ENCODE data around the gene EFNA1. TPM values are rescaled to one million over a fixed set of nuclear protein-coding genes. Genes with fewer than 3 reads are reported as not detected.
"Not testable (repeated sequence)": the region's sequence is repeated elsewhere in the genome, so short reads cannot be mapped to it uniquely, and the experiment has no call there.

The EFNA1 gene
- total and polyA plus RNA-seq, 4 donors = 58.6 to 236 (median 179) TPM

DNA sequence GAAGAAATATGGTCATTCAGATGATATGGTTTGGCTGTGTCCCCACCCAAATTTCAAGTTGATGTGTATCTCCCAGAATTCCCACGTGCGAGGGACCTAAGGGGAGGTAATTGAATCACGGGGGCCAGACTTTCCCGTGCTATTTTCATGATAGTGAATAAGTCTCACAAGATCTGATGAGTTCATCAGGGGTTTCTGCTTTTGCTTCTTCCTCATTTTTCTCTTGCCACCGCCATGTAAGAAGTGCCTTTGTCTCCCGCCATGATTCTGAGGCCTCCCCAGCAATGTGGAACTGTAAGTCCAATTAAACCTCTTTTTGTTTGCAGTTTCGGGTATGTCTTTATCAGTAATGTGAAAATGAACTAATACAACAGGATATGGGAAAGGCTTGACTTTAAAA is 14.1 kb downstream of the EFNA1 start:
- no peaks in the 10 kb centered on the region for H3K36me3 ChIP-seq (ENCODE audit: control insufficient read depth in 4 of 4, insufficient read depth in 3 of 4, low read depth in 1 of 4, low read length in 3 of 4)
- no peak for TF ChIP-seq FOXA2 (IDR thresholded peaks at IDR 0.05)
- no peak for TF ChIP-seq EGR1 (IDR thresholded peaks at IDR 0.05; ENCODE audit: low read depth in 2 of 2)
- TF ChIP-seq, protein P1, sequence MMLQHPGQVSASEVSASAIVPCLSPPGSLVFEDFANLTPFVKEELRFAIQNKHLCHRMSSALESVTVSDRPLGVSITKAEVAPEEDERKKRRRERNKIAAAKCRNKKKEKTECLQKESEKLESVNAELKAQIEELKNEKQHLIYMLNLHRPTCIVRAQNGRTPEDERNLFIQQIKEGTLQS (IDR thresholded peaks at IDR 0.05) = no peak
- TF ChIP-seq RXRA (IDR thresholded peaks at IDR 0.05) = no peak
- H3K4me1 ChIP-seq (ENCODE audit: control insufficient read depth in 4 of 4, insufficient read depth in 4 of 4, low read length in 3 of 4) = peaks cover 0 to 21% (median 13%) of the 10 kb centered on the region in 4 donors
- no peaks in the 10 kb centered on the region for H3K9me3 ChIP-seq (ENCODE audit: control insufficient read depth in 4 of 4, low read length in 3 of 4)
- DNase-seq (ENCODE audit: low spot score) = no peak
- 86% methylated on average over 7 of the region's 7 CpGs for WGBS
- H3K9ac ChIP-seq (ENCODE audit: low read depth in 1 of 2, low read length in 2 of 2) = no peak overlapping the region
- H3K27me3 ChIP-seq (ENCODE audit: control insufficient read depth in 4 of 4, insufficient read depth in 4 of 4, low read length in 3 of 4) = no peaks in the 10 kb centered on the region
- no peak overlapping the region for H3K27ac ChIP-seq (ENCODE audit: low read depth in 1 of 2, low read length in 2 of 2)
- H3K4me3 ChIP-seq (ENCODE audit: low read depth in 1 of 3, low read length in 3 of 3) = no peak overlapping the region

DNA sequence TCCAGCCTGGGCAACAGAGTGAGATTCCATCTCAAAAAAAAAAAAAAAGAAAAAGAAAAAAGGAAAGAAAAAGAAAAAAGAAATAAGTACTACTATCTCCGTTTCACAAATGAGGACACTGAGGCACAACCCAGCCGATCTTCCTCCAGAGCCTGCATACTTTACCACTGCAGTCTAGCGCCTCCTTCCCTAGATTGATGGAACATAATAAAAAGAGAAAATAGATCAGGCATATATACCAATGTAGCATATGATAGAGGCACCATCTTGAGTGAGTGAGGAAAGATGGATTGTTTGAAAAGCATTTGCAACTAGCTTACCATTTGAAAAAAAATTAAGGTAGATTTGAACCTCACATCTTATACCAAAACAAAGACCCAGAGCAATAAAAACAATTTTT is 17.8 kb downstream of the EFNA1 start:
- no peaks in the 10 kb centered on the region for H3K27me3 ChIP-seq (ENCODE audit: control insufficient read depth in 4 of 4, insufficient read depth in 4 of 4, low read length in 3 of 4)
- DNase-seq (ENCODE audit: low spot score) = no peak
- no peak overlapping the region for H3K27ac ChIP-seq (ENCODE audit: low read depth in 1 of 2, low read length in 2 of 2)
- H3K9ac ChIP-seq (ENCODE audit: low read depth in 1 of 2, low read length in 2 of 2) = no peak overlapping the region
- peaks cover 0 to 2% (median 0%) of the 10 kb centered on the region in 4 donors for H3K4me1 ChIP-seq (ENCODE audit: control insufficient read depth in 4 of 4, insufficient read depth in 4 of 4, low read length in 3 of 4)
- TF ChIP-seq GABPA (IDR thresholded peaks at IDR 0.05 in 1 of 2, conservative IDR thresholded peaks at IDR 0.05 in 1 of 2) = no peak
- no peak for TF ChIP-seq HNF4A (conservative IDR thresholded peaks at IDR 0.05)
- TF ChIP-seq SP1 (IDR thresholded peaks at IDR 0.05) = no peak
- TF ChIP-seq, protein P2, sequence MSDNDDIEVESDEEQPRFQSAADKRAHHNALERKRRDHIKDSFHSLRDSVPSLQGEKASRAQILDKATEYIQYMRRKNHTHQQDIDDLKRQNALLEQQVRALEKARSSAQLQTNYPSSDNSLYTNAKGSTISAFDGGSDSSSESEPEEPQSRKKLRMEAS (IDR thresholded peaks at IDR 0.05) = no peak
- no peak for TF ChIP-seq RAD21 (IDR thresholded peaks at IDR 0.05)
- TF ChIP-seq NR2F2 (IDR thresholded peaks at IDR 0.05) = no peak
- no peak for TF ChIP-seq EGR1 (IDR thresholded peaks at IDR 0.05; ENCODE audit: low read depth in 2 of 2)
- TF ChIP-seq, protein P1 (IDR thresholded peaks at IDR 0.05) = no peak
- no peak for TF ChIP-seq FOXA1 (IDR thresholded peaks at IDR 0.05)
- TF ChIP-seq JUND (IDR thresholded peaks at IDR 0.05) = no peak
- TF ChIP-seq FOXA2 (IDR thresholded peaks at IDR 0.05) = no peak
- TF ChIP-seq, protein P3, sequence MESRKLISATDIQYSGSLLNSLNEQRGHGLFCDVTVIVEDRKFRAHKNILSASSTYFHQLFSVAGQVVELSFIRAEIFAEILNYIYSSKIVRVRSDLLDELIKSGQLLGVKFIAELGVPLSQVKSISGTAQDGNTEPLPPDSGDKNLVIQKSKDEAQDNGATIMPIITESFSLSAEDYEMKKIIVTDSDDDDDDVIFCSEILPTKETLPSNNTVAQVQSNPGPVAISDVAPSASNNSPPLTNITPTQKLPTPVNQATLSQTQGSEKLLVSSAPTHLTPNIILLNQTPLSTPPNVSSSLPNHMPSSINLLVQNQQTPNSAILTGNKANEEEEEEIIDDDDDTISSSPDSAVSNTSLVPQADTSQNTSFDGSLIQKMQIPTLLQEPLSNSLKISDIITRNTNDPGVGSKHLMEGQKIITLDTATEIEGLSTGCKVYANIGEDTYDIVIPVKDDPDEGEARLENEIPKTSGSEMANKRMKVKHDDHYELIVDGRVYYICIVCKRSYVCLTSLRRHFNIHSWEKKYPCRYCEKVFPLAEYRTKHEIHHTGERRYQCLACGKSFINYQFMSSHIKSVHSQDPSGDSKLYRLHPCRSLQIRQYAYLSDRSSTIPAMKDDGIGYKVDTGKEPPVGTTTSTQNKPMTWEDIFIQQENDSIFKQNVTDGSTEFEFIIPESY (IDR thresholded peaks at IDR 0.05) = no peak
- TF ChIP-seq HNF4G (IDR thresholded peaks at IDR 0.05) = no peak
- TF ChIP-seq, protein P4, sequence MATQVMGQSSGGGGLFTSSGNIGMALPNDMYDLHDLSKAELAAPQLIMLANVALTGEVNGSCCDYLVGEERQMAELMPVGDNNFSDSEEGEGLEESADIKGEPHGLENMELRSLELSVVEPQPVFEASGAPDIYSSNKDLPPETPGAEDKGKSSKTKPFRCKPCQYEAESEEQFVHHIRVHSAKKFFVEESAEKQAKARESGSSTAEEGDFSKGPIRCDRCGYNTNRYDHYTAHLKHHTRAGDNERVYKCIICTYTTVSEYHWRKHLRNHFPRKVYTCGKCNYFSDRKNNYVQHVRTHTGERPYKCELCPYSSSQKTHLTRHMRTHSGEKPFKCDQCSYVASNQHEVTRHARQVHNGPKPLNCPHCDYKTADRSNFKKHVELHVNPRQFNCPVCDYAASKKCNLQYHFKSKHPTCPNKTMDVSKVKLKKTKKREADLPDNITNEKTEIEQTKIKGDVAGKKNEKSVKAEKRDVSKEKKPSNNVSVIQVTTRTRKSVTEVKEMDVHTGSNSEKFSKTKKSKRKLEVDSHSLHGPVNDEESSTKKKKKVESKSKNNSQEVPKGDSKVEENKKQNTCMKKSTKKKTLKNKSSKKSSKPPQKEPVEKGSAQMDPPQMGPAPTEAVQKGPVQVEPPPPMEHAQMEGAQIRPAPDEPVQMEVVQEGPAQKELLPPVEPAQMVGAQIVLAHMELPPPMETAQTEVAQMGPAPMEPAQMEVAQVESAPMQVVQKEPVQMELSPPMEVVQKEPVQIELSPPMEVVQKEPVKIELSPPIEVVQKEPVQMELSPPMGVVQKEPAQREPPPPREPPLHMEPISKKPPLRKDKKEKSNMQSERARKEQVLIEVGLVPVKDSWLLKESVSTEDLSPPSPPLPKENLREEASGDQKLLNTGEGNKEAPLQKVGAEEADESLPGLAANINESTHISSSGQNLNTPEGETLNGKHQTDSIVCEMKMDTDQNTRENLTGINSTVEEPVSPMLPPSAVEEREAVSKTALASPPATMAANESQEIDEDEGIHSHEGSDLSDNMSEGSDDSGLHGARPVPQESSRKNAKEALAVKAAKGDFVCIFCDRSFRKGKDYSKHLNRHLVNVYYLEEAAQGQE (IDR thresholded peaks at IDR 0.05) = no peak
- TF ChIP-seq YY1 (IDR thresholded peaks at IDR 0.05) = no peak
- H3K36me3 ChIP-seq (ENCODE audit: control insufficient read depth in 4 of 4, insufficient read depth in 3 of 4, low read depth in 1 of 4, low read length in 3 of 4) = no peaks in the 10 kb centered on the region
- 90% methylated on average over 3 of the region's 3 CpGs for WGBS
- no peaks in the 10 kb centered on the region for H3K9me3 ChIP-seq (ENCODE audit: control insufficient read depth in 4 of 4, low read length in 3 of 4)
- H3K4me3 ChIP-seq (ENCODE audit: low read depth in 1 of 3, low read length in 3 of 3) = no peak overlapping the region

DNA sequence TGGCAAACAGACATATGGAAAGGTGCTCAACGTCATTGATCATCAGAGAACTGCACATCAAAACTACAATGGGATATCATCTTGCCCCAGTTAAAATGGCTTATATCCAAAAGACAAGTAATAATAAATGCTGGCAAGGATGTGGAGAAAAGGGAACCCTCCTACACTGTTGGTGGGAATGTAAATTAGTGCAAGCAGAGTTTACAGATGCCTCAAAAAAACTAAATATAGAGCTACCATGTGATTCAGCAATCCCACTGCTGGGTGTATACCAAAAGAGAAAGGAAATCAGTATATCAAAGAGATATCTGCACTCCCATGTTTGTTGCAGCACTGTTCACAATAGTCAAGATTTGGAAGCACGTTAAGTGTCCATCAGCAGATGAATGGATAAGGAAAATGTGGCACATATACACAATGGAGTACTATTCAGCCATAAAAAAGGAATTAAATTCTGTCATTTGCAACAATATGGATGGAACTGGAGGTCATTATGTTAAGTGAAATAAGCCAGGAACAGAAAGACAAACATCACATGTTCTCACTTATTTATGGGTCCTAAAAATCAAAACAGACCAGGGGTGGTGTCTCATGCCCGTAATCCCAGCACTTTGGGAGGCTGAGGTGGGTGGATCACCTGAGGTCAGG is 28.4 kb downstream of the EFNA1 start:
- not testable (repeated sequence) for DNase-seq (ENCODE audit: low spot score); H3K27me3 ChIP-seq (ENCODE audit: control insufficient read depth in 4 of 4, insufficient read depth in 4 of 4, low read length in 3 of 4); H3K27ac ChIP-seq (ENCODE audit: low read depth in 1 of 2, low read length in 2 of 2); H3K9ac ChIP-seq (ENCODE audit: low read depth in 1 of 2, low read length in 2 of 2); H3K4me1 ChIP-seq (ENCODE audit: control insufficient read depth in 4 of 4, insufficient read depth in 4 of 4, low read length in 3 of 4); H3K9me3 ChIP-seq (ENCODE audit: control insufficient read depth in 4 of 4, low read length in 3 of 4); H3K36me3 ChIP-seq (ENCODE audit: control insufficient read depth in 4 of 4, insufficient read depth in 3 of 4, low read depth in 1 of 4, low read length in 3 of 4); H3K4me3 ChIP-seq (ENCODE audit: low read depth in 1 of 3, low read length in 3 of 3)
- 70% methylated on average over 3 of the region's 3 CpGs for WGBS

Measured in liver (tissue), 9 donors.